Measurements from ENCODE around the gene ZIC5.

- TF ChIP-seq CTCF (IDR thresholded peaks at IDR 0.05; ENCODE audit: low read depth, low read length, missing input control) = no peak
- TF ChIP-seq, protein P1, sequence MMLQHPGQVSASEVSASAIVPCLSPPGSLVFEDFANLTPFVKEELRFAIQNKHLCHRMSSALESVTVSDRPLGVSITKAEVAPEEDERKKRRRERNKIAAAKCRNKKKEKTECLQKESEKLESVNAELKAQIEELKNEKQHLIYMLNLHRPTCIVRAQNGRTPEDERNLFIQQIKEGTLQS (IDR thresholded peaks at IDR 0.05) = no peak
- TF ChIP-seq JUND (IDR thresholded peaks at IDR 0.05) = no peak
- TF ChIP-seq, protein P2, sequence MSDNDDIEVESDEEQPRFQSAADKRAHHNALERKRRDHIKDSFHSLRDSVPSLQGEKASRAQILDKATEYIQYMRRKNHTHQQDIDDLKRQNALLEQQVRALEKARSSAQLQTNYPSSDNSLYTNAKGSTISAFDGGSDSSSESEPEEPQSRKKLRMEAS (IDR thresholded peaks at IDR 0.05) = no peak
- TF ChIP-seq, protein P3, sequence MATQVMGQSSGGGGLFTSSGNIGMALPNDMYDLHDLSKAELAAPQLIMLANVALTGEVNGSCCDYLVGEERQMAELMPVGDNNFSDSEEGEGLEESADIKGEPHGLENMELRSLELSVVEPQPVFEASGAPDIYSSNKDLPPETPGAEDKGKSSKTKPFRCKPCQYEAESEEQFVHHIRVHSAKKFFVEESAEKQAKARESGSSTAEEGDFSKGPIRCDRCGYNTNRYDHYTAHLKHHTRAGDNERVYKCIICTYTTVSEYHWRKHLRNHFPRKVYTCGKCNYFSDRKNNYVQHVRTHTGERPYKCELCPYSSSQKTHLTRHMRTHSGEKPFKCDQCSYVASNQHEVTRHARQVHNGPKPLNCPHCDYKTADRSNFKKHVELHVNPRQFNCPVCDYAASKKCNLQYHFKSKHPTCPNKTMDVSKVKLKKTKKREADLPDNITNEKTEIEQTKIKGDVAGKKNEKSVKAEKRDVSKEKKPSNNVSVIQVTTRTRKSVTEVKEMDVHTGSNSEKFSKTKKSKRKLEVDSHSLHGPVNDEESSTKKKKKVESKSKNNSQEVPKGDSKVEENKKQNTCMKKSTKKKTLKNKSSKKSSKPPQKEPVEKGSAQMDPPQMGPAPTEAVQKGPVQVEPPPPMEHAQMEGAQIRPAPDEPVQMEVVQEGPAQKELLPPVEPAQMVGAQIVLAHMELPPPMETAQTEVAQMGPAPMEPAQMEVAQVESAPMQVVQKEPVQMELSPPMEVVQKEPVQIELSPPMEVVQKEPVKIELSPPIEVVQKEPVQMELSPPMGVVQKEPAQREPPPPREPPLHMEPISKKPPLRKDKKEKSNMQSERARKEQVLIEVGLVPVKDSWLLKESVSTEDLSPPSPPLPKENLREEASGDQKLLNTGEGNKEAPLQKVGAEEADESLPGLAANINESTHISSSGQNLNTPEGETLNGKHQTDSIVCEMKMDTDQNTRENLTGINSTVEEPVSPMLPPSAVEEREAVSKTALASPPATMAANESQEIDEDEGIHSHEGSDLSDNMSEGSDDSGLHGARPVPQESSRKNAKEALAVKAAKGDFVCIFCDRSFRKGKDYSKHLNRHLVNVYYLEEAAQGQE (IDR thresholded peaks at IDR 0.05) = no peak
- no peak for TF ChIP-seq RAD21 (IDR thresholded peaks at IDR 0.05)
- no peak for TF ChIP-seq YY1 (IDR thresholded peaks at IDR 0.05)
- TF ChIP-seq GABPA (IDR thresholded peaks at IDR 0.05 in 1 of 2, conservative IDR thresholded peaks at IDR 0.05 in 1 of 2) = no peak
Observed at GRCh38 chr13:99982731-99983498, 11.3 kb upstream of the ZIC5 start.

Measured in liver (tissue), 3 donors.